Colonic mucosa (tissue), 4 donors: ENCODE measurements around the gene TDRD9. TPM values are rescaled to one million over a fixed set of nuclear protein-coding genes. Genes with fewer than 3 reads are reported as not detected.

Experiments used
- DNase-seq: peaks from one replicate; pipeline ENCODE4 v3.0.0-alpha.2; 2020
- H3K27ac ChIP-seq: fragments of 200-600 bp; one replicate; pipeline ENCODE4 v1.8.0; 2021
- H3K27me3 ChIP-seq: fragments of 200-600 bp; one replicate; pipeline ENCODE4 v1.8.0; 2021
- H3K36me3 ChIP-seq: fragments of 200-600 bp; one replicate; pipeline ENCODE4 v1.8.0; 2021
- H3K4me1 ChIP-seq: fragments of 200-600 bp; one replicate; pipeline ENCODE4 v1.8.0; 2021; ENCODE audit warnings: mild to moderate bottlenecking
- H3K4me3 ChIP-seq: fragments of 200-600 bp; one replicate; pipeline ENCODE4 v1.8.0; 2021
- H3K9ac ChIP-seq, 2 donors: one replicate each; pipeline ENCODE4 v1.7.0; 2013; ENCODE audit warnings: control low read depth in 2 of 2, low read depth in 2 of 2, low read length in 2 of 2
- H3K9me3 ChIP-seq: fragments of 200-600 bp; one replicate; pipeline ENCODE4 v1.8.0; 2021
- intact Hi-C: fragments of 100-400 bp; cut with DNase I; formaldehyde crosslinking; loops from one replicate; pipeline ENCODE4 v1.14.1; 2022
- total RNA-seq, 2 donors: library from RNA; stranded (reverse); fragmentation: NEBNext Ultra II Directional in 1 of 2; extraction: Animal tissue kit (Norgen Biotek cat#: 25700) in 1 of 2; gene quantifications; one replicate each; pipeline ENCODE4 v1.2.1, GENCODE V29; 2021
- TF ChIP-seq, protein P1 (sequence below): fragments of 200-600 bp; IDR thresholded peaks from one replicate; pipeline ENCODE4 v1.8.0; 2022; ENCODE audit warnings: antibody characterized with exemption, mild to moderate bottlenecking
- donor health status: healthy.
- donor health status: DM: no; HTN: no; CAD: no.
- donor health status: DM: no; HTN: no; CAD: no.

TDRD9 gene
- total RNA-seq, 2 donors from 2014 or later = 0.44 to 1.1 TPM

DNA sequence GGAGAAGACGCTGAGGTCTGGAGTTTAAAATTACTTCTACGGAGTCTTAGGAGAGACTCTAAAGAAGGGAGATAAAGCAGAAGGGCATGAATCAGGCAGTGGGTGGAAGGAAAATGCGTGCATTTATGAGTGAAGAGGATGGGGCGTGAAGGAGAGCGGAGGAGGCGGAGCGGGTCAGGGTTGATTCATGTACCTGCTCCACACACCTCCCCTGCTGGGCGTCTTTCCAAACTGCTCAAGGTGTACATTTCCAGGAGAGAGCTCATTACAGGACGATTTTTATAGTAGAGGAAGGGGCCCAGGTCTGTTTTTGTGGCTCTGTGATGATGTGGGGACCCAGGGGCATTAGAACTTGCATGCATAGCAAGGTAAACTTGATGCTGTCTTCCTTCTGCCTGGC is 92.2 kb downstream of the TDRD9 start:
- Histone ChIP-seq H3K4me1 (no peaks in the 10 kb centered on the region), H3K9ac (no peak overlapping the region), H3K4me3 (no peak overlapping the region), H3K9me3 (no peaks in the 10 kb centered on the region), H3K27ac (no peak overlapping the region), H3K27me3 (no peaks in the 10 kb centered on the region), H3K36me3 (no peaks in the 10 kb centered on the region)
- TF ChIP-seq, protein P1, sequence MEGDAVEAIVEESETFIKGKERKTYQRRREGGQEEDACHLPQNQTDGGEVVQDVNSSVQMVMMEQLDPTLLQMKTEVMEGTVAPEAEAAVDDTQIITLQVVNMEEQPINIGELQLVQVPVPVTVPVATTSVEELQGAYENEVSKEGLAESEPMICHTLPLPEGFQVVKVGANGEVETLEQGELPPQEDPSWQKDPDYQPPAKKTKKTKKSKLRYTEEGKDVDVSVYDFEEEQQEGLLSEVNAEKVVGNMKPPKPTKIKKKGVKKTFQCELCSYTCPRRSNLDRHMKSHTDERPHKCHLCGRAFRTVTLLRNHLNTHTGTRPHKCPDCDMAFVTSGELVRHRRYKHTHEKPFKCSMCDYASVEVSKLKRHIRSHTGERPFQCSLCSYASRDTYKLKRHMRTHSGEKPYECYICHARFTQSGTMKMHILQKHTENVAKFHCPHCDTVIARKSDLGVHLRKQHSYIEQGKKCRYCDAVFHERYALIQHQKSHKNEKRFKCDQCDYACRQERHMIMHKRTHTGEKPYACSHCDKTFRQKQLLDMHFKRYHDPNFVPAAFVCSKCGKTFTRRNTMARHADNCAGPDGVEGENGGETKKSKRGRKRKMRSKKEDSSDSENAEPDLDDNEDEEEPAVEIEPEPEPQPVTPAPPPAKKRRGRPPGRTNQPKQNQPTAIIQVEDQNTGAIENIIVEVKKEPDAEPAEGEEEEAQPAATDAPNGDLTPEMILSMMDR = no peak
- DNase-seq = no peak
- intact Hi-C loops = no loop called here

DNA sequence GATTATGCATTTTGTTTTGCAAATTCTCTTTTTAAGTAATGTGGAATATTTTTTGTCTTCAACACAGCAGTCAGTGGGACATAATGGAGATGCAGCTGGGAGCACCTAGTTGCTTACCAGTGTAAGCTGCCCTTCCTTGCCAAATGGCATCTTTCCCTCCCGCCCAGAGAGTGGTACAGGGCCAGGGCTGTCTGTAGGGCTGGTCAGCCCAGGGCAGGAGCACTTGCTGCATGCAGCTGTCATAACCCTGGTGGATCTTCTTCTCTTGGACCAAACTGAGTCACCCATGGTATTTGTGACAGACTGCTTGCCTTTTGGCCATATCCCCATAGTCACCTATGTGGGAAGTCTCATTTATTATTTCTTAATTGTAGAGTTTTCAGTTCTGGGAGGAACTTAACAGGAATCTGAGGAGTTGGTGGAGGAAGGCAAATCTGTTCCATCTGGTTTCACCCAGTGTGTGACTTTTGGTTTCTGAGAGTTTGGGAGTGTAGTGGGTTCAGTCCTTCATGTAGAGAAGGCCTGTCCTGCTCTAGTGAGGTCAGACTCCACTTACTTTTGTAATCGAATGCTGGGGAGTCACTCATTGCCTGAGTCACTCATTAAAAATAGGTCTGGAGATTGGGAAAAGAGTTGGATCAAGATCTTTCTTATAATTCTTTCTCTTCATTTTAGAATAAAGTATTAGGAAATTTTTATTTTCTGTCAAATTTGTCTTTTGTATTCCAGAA is 95.2 kb downstream of the TDRD9 start:
- H3K27me3 ChIP-seq = no peaks in the 10 kb centered on the region
- H3K9me3 ChIP-seq = no peaks in the 10 kb centered on the region
- TF ChIP-seq, protein P1 = no peak
- no peak overlapping the region for H3K27ac ChIP-seq
- H3K4me1 ChIP-seq = no peaks in the 10 kb centered on the region
- H3K4me3 ChIP-seq = no peak overlapping the region
- intact Hi-C loops = no loop called here
- H3K36me3 ChIP-seq = no peaks in the 10 kb centered on the region
- DNase-seq = no peak
- H3K9ac ChIP-seq = no peak overlapping the region

DNA sequence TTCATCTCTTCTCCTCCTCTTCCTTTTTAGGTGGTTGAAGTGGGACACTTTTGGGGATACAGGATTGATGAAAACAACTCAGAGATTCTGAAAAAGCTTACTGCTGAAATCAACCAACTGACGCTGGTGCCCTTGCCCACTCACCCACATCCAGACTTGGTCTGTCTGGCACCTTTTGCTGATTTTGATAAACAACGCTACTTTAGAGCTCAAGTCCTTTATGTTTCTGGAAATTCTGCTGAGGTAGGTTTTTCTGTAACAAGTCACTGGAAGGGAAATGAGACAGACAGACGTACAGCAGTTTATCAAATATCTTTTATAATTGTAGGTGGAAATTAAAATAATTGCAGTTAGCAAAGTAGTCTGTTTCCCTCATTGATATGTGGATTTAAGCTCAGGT is 97.3 kb downstream of the TDRD9 start:
- H3K9me3 ChIP-seq = no peaks in the 10 kb centered on the region
- H3K27ac ChIP-seq = no peak overlapping the region
- TF ChIP-seq, protein P1 = no peak
- DNase-seq = no peak
- H3K4me1 ChIP-seq = no peaks in the 10 kb centered on the region
- H3K9ac ChIP-seq = no peak overlapping the region
- intact Hi-C loops = no loop called here
- no peaks in the 10 kb centered on the region for H3K36me3 ChIP-seq
- H3K4me3 ChIP-seq = no peak overlapping the region
- no peaks in the 10 kb centered on the region for H3K27me3 ChIP-seq

DNA sequence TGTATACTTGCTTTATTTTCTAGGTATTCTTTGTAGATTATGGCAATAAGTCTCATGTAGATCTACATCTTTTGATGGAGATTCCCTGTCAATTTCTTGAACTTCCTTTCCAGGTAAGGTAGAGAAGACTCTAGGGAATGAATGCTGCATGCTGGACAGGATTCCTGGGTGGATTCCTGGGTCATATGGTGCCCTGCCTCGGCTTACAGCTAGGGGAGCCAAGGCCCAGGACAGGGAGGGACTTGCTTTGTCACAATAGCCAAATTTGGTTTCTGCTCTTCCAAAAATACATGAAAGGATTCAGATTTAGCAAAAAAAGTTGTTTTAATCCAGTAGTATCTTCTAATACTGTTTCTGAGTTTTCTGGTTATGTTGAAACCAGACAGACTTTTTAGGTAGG is 97.8 kb downstream of the TDRD9 start:
- Histone ChIP-seq H3K27me3 (no peaks in the 10 kb centered on the region), H3K36me3 (no peaks in the 10 kb centered on the region), H3K9me3 (no peaks in the 10 kb centered on the region), H3K27ac (no peak overlapping the region), H3K4me3 (no peak overlapping the region), H3K4me1 (no peaks in the 10 kb centered on the region), H3K9ac (no peak overlapping the region)
- no peak for DNase-seq
- TF ChIP-seq, protein P1 = no peak
- intact Hi-C loops = no loop called here

DNA sequence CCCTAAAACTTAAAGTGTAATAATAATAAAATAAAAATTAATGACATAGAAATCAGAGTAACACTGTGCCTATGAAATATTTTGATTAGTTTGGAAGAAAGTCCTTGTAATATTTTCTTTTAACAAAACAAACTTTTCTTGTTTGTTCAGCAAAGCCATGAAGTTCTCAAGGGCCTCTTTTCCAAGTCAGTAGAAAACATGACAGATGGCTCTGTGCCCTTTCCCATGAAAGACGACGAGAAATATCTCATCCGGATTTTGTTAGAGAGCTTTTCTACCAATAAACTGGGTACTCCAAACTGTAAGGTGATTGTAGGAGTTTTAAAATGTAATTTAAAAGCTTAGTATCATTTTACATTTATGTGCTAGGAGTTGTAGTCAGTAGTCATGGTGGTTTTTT is 102.7 kb downstream of the TDRD9 start:
- H3K27me3 ChIP-seq = no peaks in the 10 kb centered on the region
- no peaks in the 10 kb centered on the region for H3K9me3 ChIP-seq
- DNase-seq = no peak
- no peak overlapping the region for H3K9ac ChIP-seq
- no peaks in the 10 kb centered on the region for H3K4me1 ChIP-seq
- H3K36me3 ChIP-seq = no peaks in the 10 kb centered on the region
- intact Hi-C loops = no loop called here
- no peak overlapping the region for H3K27ac ChIP-seq
- TF ChIP-seq, protein P1 = no peak
- no peak overlapping the region for H3K4me3 ChIP-seq
